Effector CD8-positive, alpha-beta T cell (primary cell): ENCODE data around the gene KANK4.

Source experiments
- DNase-seq: peaks from one replicate; lab custom pipeline; 2025; lab: John Stamatoyannopoulos, UW

Gene KANK4

GRCh38 chr1:62207187-62207586 lies 112.0 kb downstream of the KANK4 start:
- no peak for DNase-seq

- no peak for DNase-seq
Measured at GRCh38 chr1:62198781-62199125, 120.5 kb downstream of the KANK4 start.

GRCh38 chr1:62198069-62198780 lies 121.0 kb downstream of the KANK4 start:
- DNase-seq = no peak

- no peak for DNase-seq
Measured at GRCh38 chr1:62196086-62196690, 123.0 kb downstream of the KANK4 start.

GRCh38 chr1:62194651-62195544 lies 124.3 kb downstream of the KANK4 start, which contains the start of gene L1TD1:
L1TD1 (plus strand) TSS chr1:62194849; CDS start chr1:62206629, 11,780 bp downstream.
- DNase-seq = no peak

- DNase-seq = no peak
Measured at GRCh38 chr1:62188111-62188510, 131.1 kb downstream of the KANK4 start.

- DNase-seq = no peak
Measured at GRCh38 chr1:62187548-62187947, 131.7 kb downstream of the KANK4 start.
